Colonic mucosa (tissue), 4 donors: ENCODE data around the gene EXOC3L1. TPM values are rescaled to one million over a fixed set of nuclear protein-coding genes. Genes with fewer than 3 reads are reported as not detected.

Experiments
- DNase-seq: peaks from one replicate; pipeline ENCODE4 v3.0.0-alpha.2; 2020
- H3K27ac ChIP-seq: fragments of 200-600 bp; one replicate; pipeline ENCODE4 v1.8.0; 2021
- H3K27me3 ChIP-seq: fragments of 200-600 bp; one replicate; pipeline ENCODE4 v1.8.0; 2021
- H3K36me3 ChIP-seq: fragments of 200-600 bp; one replicate; pipeline ENCODE4 v1.8.0; 2021
- H3K4me1 ChIP-seq: fragments of 200-600 bp; one replicate; pipeline ENCODE4 v1.8.0; 2021; ENCODE audit warnings: mild to moderate bottlenecking
- H3K4me3 ChIP-seq: fragments of 200-600 bp; one replicate; pipeline ENCODE4 v1.8.0; 2021
- H3K9ac ChIP-seq, 2 donors: one replicate each; pipeline ENCODE4 v1.7.0; 2013; ENCODE audit warnings: control low read depth in 2 of 2, low read depth in 2 of 2, low read length in 2 of 2
- H3K9me3 ChIP-seq: fragments of 200-600 bp; one replicate; pipeline ENCODE4 v1.8.0; 2021
- intact Hi-C: fragments of 100-400 bp; cut with DNase I; formaldehyde crosslinking; loops from one replicate; pipeline ENCODE4 v1.14.1; 2022
- total RNA-seq, 2 donors: library from RNA; stranded (reverse); fragmentation: NEBNext Ultra II Directional in 1 of 2; extraction: Animal tissue kit (Norgen Biotek cat#: 25700) in 1 of 2; gene quantifications; one replicate each; pipeline ENCODE4 v1.2.1, GENCODE V29; 2021
- TF ChIP-seq, protein P1 (sequence below): fragments of 200-600 bp; IDR thresholded peaks from one replicate; pipeline ENCODE4 v1.8.0; 2022; ENCODE audit warnings: antibody characterized with exemption, mild to moderate bottlenecking
- donor health status: healthy.
- donor health status: DM: no; HTN: no; CAD: no.
- donor health status: DM: no; HTN: no; CAD: no.

The EXOC3L1 gene
- total RNA-seq, 2 donors from 2014 or later, result 2.3 to 4.6 TPM

DNA sequence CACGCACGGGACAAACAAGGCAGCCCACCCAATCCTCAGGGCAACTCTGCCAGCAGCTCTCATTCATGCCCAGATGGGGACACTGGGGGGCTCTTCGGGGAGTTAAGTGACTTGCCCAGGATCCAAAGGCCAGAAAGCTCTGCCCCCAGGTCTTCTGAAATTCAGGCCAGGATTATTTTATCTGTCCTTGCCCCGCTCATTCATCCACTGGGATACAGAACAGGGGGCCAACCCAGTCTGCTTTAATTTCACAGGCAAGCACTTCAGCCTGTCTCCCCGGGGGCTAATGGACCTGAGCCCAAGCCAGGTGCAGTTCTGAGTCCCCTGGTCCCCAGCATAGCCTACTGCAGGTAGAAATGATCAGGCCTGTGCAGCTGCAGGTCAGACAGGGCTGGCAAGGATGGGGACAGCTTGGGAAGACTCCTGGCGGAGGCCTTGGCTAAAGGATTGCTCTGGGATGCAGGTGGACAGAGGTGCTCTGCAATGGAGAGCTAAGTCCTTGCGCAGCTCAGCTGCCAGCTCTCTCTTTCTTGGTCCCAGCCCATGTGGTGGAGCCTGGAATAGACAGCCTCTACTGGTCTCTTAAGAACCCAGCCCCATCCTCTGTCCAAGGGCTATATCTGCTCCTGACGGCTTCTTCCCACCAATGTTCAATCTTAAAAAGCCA is 38.4 kb downstream of the EXOC3L1 start:
- intact Hi-C loops, result no loop called here
- Histone ChIP-seq H3K27ac (no peak overlapping the region), H3K9ac (no peak overlapping the region)

DNA sequence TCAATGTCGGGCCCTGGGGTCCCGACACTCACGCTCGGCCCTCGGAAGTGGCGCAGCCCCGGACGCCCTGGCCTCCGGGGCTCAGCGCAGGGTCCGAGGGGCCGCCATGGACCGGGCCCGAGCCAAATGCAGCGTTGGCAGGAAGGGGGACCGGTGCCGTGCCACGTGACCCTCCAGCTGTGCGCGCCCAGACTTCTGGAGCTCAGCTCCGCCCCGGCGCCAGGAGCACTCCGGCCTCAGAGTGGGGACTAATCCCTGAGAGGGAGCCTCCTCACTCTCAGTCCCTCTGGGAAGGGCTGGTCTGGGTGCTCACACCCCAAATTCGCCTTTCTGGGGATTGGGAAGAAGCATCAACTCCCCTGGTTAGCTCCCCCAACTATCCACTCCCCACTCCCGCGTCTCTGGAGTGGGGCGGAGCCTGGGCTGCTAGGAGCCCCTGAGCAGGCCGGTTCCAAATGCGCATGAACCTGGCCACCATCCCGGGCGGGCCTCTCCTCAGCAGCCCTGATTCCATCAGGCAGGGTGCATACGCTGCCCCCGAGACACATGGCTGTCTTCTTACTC is 39.0 kb downstream of the EXOC3L1 start, which contains the start of gene B3GNT9:
Gene B3GNT9 (minus strand): TSS at position 166 of the 564 bp plus-strand sequence. CDS start 513 bp downstream, outside the sequence.
- no peaks in the 10 kb centered on the region for H3K9me3 ChIP-seq
- DNase-seq, result peak; percentile 74
- intact Hi-C loops, result no loop called here
- peak within 1 kb of the TSS; percentile 70 to 71 for H3K9ac ChIP-seq
- peak within 1 kb of the TSS; percentile 60 for H3K27ac ChIP-seq
- H3K27me3 ChIP-seq, result no peaks in the 10 kb centered on the region
- H3K4me3 ChIP-seq, result peak within 1 kb of the TSS; percentile 68
- H3K36me3 ChIP-seq, result no peaks in the 10 kb centered on the region
- H3K4me1 ChIP-seq, result peaks cover 12% of the 10 kb centered on the region
- TF ChIP-seq, protein P1, sequence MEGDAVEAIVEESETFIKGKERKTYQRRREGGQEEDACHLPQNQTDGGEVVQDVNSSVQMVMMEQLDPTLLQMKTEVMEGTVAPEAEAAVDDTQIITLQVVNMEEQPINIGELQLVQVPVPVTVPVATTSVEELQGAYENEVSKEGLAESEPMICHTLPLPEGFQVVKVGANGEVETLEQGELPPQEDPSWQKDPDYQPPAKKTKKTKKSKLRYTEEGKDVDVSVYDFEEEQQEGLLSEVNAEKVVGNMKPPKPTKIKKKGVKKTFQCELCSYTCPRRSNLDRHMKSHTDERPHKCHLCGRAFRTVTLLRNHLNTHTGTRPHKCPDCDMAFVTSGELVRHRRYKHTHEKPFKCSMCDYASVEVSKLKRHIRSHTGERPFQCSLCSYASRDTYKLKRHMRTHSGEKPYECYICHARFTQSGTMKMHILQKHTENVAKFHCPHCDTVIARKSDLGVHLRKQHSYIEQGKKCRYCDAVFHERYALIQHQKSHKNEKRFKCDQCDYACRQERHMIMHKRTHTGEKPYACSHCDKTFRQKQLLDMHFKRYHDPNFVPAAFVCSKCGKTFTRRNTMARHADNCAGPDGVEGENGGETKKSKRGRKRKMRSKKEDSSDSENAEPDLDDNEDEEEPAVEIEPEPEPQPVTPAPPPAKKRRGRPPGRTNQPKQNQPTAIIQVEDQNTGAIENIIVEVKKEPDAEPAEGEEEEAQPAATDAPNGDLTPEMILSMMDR, result no peak

More for the DNA sequence above, 38.4 kb downstream of the EXOC3L1 start:
- H3K9me3 ChIP-seq, result no peaks in the 10 kb centered on the region
- no peak for DNase-seq
- H3K4me3 ChIP-seq, result no peak overlapping the region
- H3K4me1 ChIP-seq, result peaks cover 15% of the 10 kb centered on the region
- no peaks in the 10 kb centered on the region for H3K36me3 ChIP-seq
- TF ChIP-seq, protein P1, result no peak
- H3K27me3 ChIP-seq, result no peaks in the 10 kb centered on the region

DNA sequence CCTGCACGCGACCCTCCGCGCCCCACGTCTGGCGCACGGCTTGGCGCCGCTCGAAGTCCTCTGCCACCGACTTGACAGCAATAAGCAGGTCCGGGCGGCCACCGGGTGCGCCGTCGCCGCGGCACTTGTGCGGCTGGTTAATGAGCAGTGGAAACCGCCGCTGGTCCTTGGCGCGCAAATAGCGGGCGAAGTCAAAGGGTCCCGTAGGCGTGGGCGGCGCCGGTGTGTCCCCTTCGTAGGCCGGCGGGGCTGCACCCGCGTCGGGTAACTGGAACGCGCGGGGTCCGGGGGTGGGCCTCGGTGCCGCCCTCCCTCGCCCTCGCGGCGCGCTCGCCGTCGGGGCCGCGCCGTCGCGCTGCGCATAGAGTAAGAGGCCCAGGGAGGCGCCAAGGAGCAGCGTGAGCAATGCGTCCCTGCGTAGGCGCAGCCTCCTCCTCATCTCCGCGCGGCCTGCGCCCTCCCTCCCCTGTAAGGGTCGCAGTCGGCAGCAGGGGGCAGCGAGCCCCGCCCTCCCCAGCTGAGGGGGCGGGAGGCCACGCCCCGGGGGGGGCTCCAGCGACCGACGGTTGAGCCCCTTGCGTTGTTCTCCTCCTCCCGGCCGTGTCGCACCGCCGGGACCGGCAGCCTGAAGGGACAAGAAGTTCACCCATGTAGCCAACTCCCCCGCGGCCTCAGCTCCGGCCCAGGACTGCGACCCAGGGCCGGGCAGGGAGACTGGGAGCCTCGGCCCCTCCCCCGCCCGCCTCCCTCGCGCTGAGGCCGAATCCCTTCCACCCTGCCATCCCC is 39.7 kb downstream of the EXOC3L1 start:
- H3K9me3 ChIP-seq, result no peaks in the 10 kb centered on the region
- peak overlapping the region; percentile 68 for H3K4me3 ChIP-seq
- TF ChIP-seq, protein P1, result no peak
- peaks cover 5% of the 10 kb centered on the region for H3K4me1 ChIP-seq
- H3K36me3 ChIP-seq, result peaks cover under 1% of the 10 kb centered on the region
- intact Hi-C loops, result no loop called here
- H3K9ac ChIP-seq, result peak overlapping the region; percentile 70 to 71
- H3K27me3 ChIP-seq, result no peaks in the 10 kb centered on the region
- peak; percentile 47 for DNase-seq
- peak overlapping the region; percentile 60 for H3K27ac ChIP-seq

DNA sequence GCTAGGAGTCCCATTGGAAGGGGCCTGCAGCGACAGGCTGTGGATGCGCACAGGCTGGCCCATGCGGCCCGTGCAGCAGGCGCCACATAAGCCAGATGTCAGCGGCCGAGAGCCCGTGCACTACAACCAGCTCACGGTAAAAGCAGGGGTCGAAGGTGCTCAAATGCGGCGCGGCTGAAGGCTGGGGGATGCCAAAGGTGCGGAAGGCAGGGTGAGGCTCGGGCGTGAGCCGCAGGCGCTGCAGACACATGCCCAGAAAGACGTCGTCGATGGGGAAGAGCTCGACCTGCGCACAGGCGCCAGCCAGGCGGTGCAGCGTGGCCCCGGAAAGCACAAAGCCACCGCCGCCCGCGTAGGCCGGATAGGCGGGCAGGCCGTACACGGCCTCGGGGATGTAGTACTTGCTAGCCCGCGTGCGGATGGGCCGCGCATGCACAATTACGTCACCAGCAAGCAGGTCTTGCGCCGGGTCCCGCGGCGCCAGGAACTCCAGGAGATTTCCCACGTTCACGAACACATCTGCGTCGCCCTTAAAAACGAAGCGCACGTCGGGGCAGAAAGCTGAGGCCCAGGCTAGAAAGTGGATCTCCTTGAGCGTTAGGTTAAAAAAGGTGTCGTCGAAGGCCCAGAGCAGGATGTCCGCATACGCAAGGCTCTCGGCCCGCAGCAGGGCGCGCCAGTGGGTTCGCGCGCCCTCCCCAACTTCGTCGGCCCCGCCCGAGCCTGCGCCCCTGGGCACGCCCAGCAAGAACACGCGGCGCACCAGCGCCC is 40.5 kb downstream of the EXOC3L1 start:
- Histone ChIP-seq H3K9me3 (no peaks in the 10 kb centered on the region), H3K9ac (no peak overlapping the region), H3K4me1 (no peaks in the 10 kb centered on the region), H3K27me3 (no peaks in the 10 kb centered on the region), H3K4me3 (peak overlapping the region; percentile 68), H3K27ac (no peak overlapping the region), H3K36me3 (peaks cover 3% of the 10 kb centered on the region)
- intact Hi-C loops, result no loop called here
- TF ChIP-seq, protein P1, result no peak
- DNase-seq, result no peak
